Subcutaneous abdominal adipose tissue (tissue), 5 donors: ENCODE data around the gene MARCHF9.

Source experiments
- H3K27ac ChIP-seq: one replicate; pipeline ENCODE4 v1.7.0; 2013; ENCODE audit warnings: low read depth, mild to moderate bottlenecking, inconsistent platforms, low read length, moderate library complexity
- H3K27me3 ChIP-seq, 5 donors: one replicate each; pipeline ENCODE4 v1.7.0; 2013; ENCODE audit warnings: low read length in 5 of 5, inconsistent platforms in 1 of 5; ENCODE audit not compliant: control insufficient read depth in 5 of 5, insufficient read depth in 4 of 5
- H3K36me3 ChIP-seq, 5 donors: one replicate each; pipeline ENCODE4 v1.7.0; 2013; ENCODE audit warnings: low read length in 5 of 5; ENCODE audit not compliant: control insufficient read depth in 5 of 5, insufficient read depth in 5 of 5
- H3K4me1 ChIP-seq, 5 donors: one replicate each; pipeline ENCODE4 v1.7.0; 2013; ENCODE audit warnings: low read length in 5 of 5, mild to moderate bottlenecking in 3 of 5, moderate library complexity in 1 of 5; ENCODE audit not compliant: control insufficient read depth in 5 of 5, insufficient read depth in 5 of 5
- H3K4me3 ChIP-seq, 5 donors: one replicate each; pipeline ENCODE4 v1.7.0; 2013; ENCODE audit warnings: low read length in 5 of 5, low read depth in 1 of 5
- H3K9ac ChIP-seq, 5 donors: one replicate each; pipeline ENCODE4 v1.7.0; 2013; ENCODE audit warnings: low read length in 5 of 5, mild to moderate bottlenecking in 4 of 5, moderate library complexity in 3 of 5
- H3K9me3 ChIP-seq, 5 donors: one replicate each; pipeline ENCODE4 v1.7.0; 2013; ENCODE audit warnings: low read length in 5 of 5; ENCODE audit not compliant: control insufficient read depth in 5 of 5
- donor health status: healthy.
- donor health status: healthy.
- donor health status: healthy.
- donor health status: healthy.
- donor health status: healthy.

MARCHF9 gene

DNA sequence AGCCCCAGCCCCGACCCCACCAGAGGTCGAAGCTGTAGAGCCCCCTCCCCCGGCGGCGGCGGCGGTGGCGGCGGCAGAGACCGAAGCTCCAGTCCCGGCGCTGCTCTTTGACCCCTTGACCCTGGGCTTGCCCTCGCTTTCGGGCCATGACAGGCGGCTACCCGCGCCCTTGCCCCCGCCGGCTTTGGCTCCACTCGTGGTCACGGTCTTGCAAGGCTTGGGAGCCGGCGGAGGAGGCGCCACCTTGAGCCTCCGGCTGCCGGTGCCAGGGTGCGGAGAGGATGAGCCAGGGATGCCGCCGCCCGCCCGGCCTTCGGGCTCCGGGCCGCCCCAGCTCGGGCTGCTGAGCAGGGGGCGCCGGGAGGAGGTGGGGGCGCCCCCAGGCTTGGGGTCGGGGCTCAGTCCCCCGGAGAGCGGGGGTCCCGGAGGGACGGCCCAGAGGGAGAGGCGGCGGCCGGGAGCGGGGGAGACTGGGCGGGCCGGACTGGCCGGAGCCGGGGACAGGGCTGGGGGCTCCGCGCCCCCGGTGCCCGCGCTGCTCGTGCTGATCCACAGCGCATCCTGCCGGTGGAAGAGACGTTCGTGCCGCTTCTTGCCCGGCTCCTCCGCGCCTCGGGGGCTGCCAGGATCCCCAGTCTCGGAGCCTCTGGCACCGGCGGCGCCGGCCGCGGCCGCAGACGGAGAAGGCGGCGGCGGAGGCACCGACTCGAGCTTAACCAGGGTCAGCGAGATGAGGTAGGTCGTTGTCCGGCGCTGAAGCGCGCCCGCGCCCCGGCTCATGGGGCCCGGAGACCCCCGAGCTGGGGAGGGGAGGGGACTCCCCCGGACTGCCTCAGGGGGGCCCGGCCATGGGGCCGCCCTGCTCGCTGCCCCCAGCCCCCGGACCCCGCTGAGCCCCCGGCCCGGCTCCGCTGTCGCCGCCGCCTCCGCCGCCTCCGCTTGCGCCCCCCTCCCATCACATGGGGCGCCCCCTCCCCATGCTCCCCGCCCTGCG, 17.1 kb upstream of the MARCHF9 start:
- Histone ChIP-seq H3K36me3 (peaks cover 0 to 8% (median 0%) of the 10 kb centered on the region in 5 donors), H3K4me1 (peaks cover 3 to 53% (median 31%) of the 10 kb centered on the region in 5 donors), H3K27ac (no peak overlapping the region), H3K9me3 (no peaks in the 10 kb centered on the region), H3K27me3 (peaks cover 18 to 62% (median 53%) of the 10 kb centered on the region in 5 donors), H3K9ac (no peak overlapping the region), H3K4me3 (peak overlapping the region in 3 of 5 donors; percentile 20 to 47 (median 22))

DNA sequence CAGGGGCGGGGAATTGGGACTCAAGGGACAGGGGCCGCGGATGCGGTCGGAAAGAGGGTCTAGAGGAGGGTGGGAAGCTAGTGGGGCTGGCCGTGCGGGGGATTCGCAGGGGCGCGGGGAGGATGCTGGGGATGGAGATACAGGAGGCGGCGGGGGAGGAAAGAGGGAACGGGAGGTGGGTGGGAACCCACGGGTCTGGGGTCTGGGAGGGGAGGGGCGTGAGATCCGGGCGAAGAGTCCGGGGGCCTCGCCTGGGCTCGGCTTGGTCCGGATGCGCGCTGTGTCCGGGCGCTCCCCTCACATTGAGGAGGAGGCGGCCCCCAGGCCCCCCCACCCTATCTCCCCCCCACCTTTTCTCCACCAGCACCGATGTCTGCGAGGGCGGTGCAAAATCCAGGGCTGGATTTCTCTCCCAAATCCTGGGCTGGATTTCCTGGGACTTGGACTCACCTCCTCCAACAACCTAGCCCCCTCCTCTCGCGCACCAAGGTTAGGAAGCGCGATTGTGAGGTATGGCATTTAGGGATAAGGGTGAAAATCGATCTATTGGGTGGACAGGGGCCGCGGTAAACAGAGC, 16.2 kb upstream of the MARCHF9 start, which contains the start of gene AGAP2:
TSS of gene AGAP2 (minus strand) at position 82 of the 577 bp plus-strand sequence. CDS start 496 bp downstream, outside the sequence.
- Histone ChIP-seq H3K36me3 (no peaks in the 10 kb centered on the region), H3K27ac (no peak within 1 kb of the TSS), H3K9ac (no peak within 1 kb of the TSS), H3K9me3 (no peaks in the 10 kb centered on the region), H3K4me1 (peaks cover 3 to 53% (median 31%) of the 10 kb centered on the region in 5 donors), H3K27me3 (peaks cover 18 to 55% (median 48%) of the 10 kb centered on the region in 5 donors), H3K4me3 (peak within 1 kb of the TSS in 3 of 5 donors; percentile 20 to 47 (median 22))

- Histone ChIP-seq H3K36me3 (no peaks in the 10 kb centered on the region), H3K27me3 (peaks cover 18 to 50% (median 41%) of the 10 kb centered on the region in 5 donors), H3K4me1 (peaks cover 3 to 53% (median 36%) of the 10 kb centered on the region in 5 donors), H3K9me3 (no peaks in the 10 kb centered on the region), H3K4me3 (no peak overlapping the region), H3K27ac (no peak overlapping the region), H3K9ac (no peak overlapping the region)
Observed at GRCh38 chr12:57739387-57739786, 15.5 kb upstream of the MARCHF9 start.

GRCh38 chr12:57739914-57740538, 14.9 kb upstream of the MARCHF9 start:
- Histone ChIP-seq H3K36me3 (no peaks in the 10 kb centered on the region), H3K27me3 (peaks cover 17 to 49% (median 36%) of the 10 kb centered on the region in 5 donors), H3K9me3 (no peaks in the 10 kb centered on the region), H3K4me3 (no peak overlapping the region), H3K27ac (no peak overlapping the region), H3K4me1 (peaks cover 3 to 53% (median 35%) of the 10 kb centered on the region in 5 donors), H3K9ac (no peak overlapping the region)

- peak overlapping the region in 1 of 5 donors; percentile 51 for H3K4me3 ChIP-seq
- no peaks in the 10 kb centered on the region for H3K36me3 ChIP-seq
- peaks cover 5 to 53% (median 34%) of the 10 kb centered on the region in 5 donors for H3K4me1 ChIP-seq
- H3K27me3 ChIP-seq: peaks cover 11 to 42% (median 28%) of the 10 kb centered on the region in 5 donors
- no peak overlapping the region for H3K9ac ChIP-seq
- H3K9me3 ChIP-seq: no peaks in the 10 kb centered on the region
- H3K27ac ChIP-seq: no peak overlapping the region
Observed at GRCh38 chr12:57740656-57741412, 14.1 kb upstream of the MARCHF9 start.

GRCh38 chr12:57741413-57741789, 13.5 kb upstream of the MARCHF9 start:
- Histone ChIP-seq H3K9ac (no peak overlapping the region), H3K4me1 (peaks cover 5 to 53% (median 30%) of the 10 kb centered on the region in 5 donors), H3K36me3 (peaks cover 0 to 2% (median 0%) of the 10 kb centered on the region in 5 donors), H3K27ac (no peak overlapping the region), H3K27me3 (peaks cover 9 to 37% (median 25%) of the 10 kb centered on the region in 5 donors), H3K4me3 (peak overlapping the region in 3 of 5 donors; percentile 38 to 51 (median 43)), H3K9me3 (no peaks in the 10 kb centered on the region)

- Histone ChIP-seq H3K27me3 (peaks cover 2 to 30% (median 18%) of the 10 kb centered on the region in 5 donors), H3K36me3 (peaks cover 3 to 9% (median 6%) of the 10 kb centered on the region in 5 donors), H3K27ac (no peak overlapping the region), H3K9ac (no peak overlapping the region), H3K4me3 (peak overlapping the region in 3 of 5 donors; percentile 38 to 51 (median 43)), H3K4me1 (peaks cover 5 to 47% (median 27%) of the 10 kb centered on the region in 5 donors), H3K9me3 (no peaks in the 10 kb centered on the region)
Observed at GRCh38 chr12:57741844-57742738, 12.8 kb upstream of the MARCHF9 start.

GRCh38 chr12:57743769-57744168, 11.1 kb upstream of the MARCHF9 start:
- Histone ChIP-seq H3K9ac (no peak overlapping the region), H3K27me3 (peaks cover 0 to 24% (median 14%) of the 10 kb centered on the region in 5 donors), H3K4me1 (peaks cover 5 to 36% (median 18%) of the 10 kb centered on the region in 5 donors), H3K27ac (no peak overlapping the region), H3K9me3 (no peaks in the 10 kb centered on the region), H3K4me3 (peak overlapping the region in 3 of 5 donors; percentile 88 to 96 (median 92)), H3K36me3 (peaks cover 13 to 24% (median 19%) of the 10 kb centered on the region in 5 donors)
